MM.1S (cell line): ENCODE measurements around the gene CASP10.

Experiments used
- DNase-seq: peaks from one replicate; pipeline ENCODE4 v3.0.0-alpha.2; 2015
- H2AFZ ChIP-seq: fragments of 300-600 bp; sonication (generic); 2 replicates; pipeline ENCODE4 v1.6.0; 2016; ENCODE audit warnings: antibody characterized with exemption, low read length
- H3F3A ChIP-seq: fragments of 300-600 bp; sonication (generic); 2 replicates; pipeline ENCODE4 v1.6.1; 2016; ENCODE audit warnings: mild to moderate bottlenecking, antibody characterized with exemption, low read length, moderate library complexity, mixed read lengths; ENCODE audit not compliant: insufficient read depth
- H3K27ac ChIP-seq: fragments of 300-600 bp; sonication (generic); 2 replicates; pipeline ENCODE4 v1.5.1; 2016; ENCODE audit warnings: mild to moderate bottlenecking, low read length
- H3K27me3 ChIP-seq: fragments of 300-600 bp; sonication (generic); replicated peaks from 2 replicates; pipeline ENCODE4 v1.6.0; 2016; ENCODE audit warnings: low read length; ENCODE audit not compliant: insufficient read depth
- H3K36me3 ChIP-seq: fragments of 300-600 bp; sonication (generic); replicated peaks from 2 replicates; pipeline ENCODE4 v1.6.1; 2016; ENCODE audit warnings: mild to moderate bottlenecking, low read length, mixed read lengths; ENCODE audit not compliant: insufficient read depth
- H3K4me1 ChIP-seq: fragments of 300-600 bp; sonication (generic); 2 replicates; pipeline ENCODE4 v1.6.1; 2016; ENCODE audit warnings: low read length, mixed read lengths
- H3K4me2 ChIP-seq: fragments of 300-600 bp; sonication (generic); 2 replicates; pipeline ENCODE4 v1.6.0; 2016; ENCODE audit warnings: low read depth, low read length
- H3K4me3 ChIP-seq: fragments of 300-600 bp; sonication (generic); 2 replicates; pipeline ENCODE4 v1.5.1; 2016; ENCODE audit warnings: low read length, mixed read lengths
- H3K79me2 ChIP-seq: fragments of 300-600 bp; sonication (generic); 2 replicates; pipeline ENCODE4 v1.6.1; 2016; ENCODE audit warnings: mixed run types, low read length, mixed read lengths
- H3K9ac ChIP-seq: fragments of 300-600 bp; sonication (generic); 2 replicates; pipeline ENCODE4 v1.6.1; 2016; ENCODE audit warnings: low read length, mixed read lengths
- H3K9me2 ChIP-seq: fragments of 300-600 bp; sonication (generic); replicated peaks from 2 replicates; pipeline ENCODE4 v1.6.1; 2016; ENCODE audit warnings: mild to moderate bottlenecking, low read length, mixed read lengths; ENCODE audit not compliant: insufficient read depth
- H3K9me3 ChIP-seq: fragments of 300-600 bp; sonication (generic); replicated peaks from 2 replicates; pipeline ENCODE4 v1.6.1; 2016; ENCODE audit warnings: mild to moderate bottlenecking, low read length, mixed read lengths; ENCODE audit not compliant: insufficient read depth
- H4K20me1 ChIP-seq: fragments of 300-600 bp; sonication (generic); 2 replicates; pipeline ENCODE4 v1.6.1; 2016; ENCODE audit warnings: mild to moderate bottlenecking, low read length, moderate library complexity, mixed read lengths; ENCODE audit not compliant: insufficient read depth
- EZH2 ChIP-seq: fragments of 300-600 bp; sonication (generic); optimal IDR thresholded peaks from 2 replicates; pipeline ENCODE3; 2017; ENCODE audit warnings: low read depth, mild to moderate bottlenecking, antibody characterized with exemption, low read length, mixed read lengths
- EZH2phosphoT487 ChIP-seq: fragments of 300-600 bp; sonication (generic); IDR thresholded peaks from 2 replicates; pipeline ENCODE4 v1.6.1; 2018; ENCODE audit warnings: antibody characterized with exemption, low read length
- TF ChIP-seq, protein P1 (sequence below): fragments of 300-600 bp; sonication (generic); IDR thresholded peaks from 2 replicates; pipeline ENCODE4 v1.5.1; 2016; ENCODE audit warnings: antibody characterized with exemption, low read length, mixed read lengths

CASP10 gene

DNA sequence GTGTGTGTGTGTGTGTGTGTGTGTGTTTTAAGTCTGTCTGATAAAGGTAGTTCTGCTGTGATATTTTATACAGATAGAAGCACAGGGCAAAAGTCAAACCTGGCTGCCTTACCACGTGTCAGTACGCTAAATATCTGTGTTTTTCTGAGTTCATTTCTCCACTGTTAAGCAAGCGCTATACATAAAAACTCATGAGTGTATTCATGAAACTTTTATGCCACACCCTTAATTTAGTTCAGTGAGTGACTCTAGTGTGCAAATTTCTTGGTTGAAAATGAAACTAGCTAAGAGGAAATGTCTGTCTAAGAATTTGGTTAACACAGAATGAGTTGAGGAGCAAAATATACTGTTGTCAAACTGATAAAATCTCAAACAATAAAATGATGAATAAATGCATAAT lies 11.2 kb downstream of the CASP10 start:
- Histone ChIP-seq H3K9me2 (no peaks in the 10 kb centered on the region), H3K9me3 (no peaks in the 10 kb centered on the region), H3K4me3 (peak overlapping the region; percentile 7; the same call in 1 of the 2 replicates), H4K20me1 (no peaks in the 10 kb centered on the region), H2AFZ (no peak overlapping the region), H3K4me2 (peak overlapping the region; percentile 53), H3K36me3 (peaks cover 20% of the 10 kb centered on the region; the same call in 1 of the 2 replicates), H3K27me3 (no peaks in the 10 kb centered on the region), H3F3A (peaks cover 52% of the 10 kb centered on the region), H3K4me1 (peaks cover 75% of the 10 kb centered on the region), H3K9ac (peak overlapping the region; percentile 11; the same call in 1 of the 2 replicates), H3K79me2 (peaks cover 79% of the 10 kb centered on the region), H3K27ac (peak overlapping the region; percentile 88; the same call in 1 of the 2 replicates)
- TF ChIP-seq EZH2 (no peak), EZH2phosphoT487 (no peak)
- TF ChIP-seq, protein P1, sequence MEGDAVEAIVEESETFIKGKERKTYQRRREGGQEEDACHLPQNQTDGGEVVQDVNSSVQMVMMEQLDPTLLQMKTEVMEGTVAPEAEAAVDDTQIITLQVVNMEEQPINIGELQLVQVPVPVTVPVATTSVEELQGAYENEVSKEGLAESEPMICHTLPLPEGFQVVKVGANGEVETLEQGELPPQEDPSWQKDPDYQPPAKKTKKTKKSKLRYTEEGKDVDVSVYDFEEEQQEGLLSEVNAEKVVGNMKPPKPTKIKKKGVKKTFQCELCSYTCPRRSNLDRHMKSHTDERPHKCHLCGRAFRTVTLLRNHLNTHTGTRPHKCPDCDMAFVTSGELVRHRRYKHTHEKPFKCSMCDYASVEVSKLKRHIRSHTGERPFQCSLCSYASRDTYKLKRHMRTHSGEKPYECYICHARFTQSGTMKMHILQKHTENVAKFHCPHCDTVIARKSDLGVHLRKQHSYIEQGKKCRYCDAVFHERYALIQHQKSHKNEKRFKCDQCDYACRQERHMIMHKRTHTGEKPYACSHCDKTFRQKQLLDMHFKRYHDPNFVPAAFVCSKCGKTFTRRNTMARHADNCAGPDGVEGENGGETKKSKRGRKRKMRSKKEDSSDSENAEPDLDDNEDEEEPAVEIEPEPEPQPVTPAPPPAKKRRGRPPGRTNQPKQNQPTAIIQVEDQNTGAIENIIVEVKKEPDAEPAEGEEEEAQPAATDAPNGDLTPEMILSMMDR = no peak
- DNase-seq = peak; percentile 91

DNA sequence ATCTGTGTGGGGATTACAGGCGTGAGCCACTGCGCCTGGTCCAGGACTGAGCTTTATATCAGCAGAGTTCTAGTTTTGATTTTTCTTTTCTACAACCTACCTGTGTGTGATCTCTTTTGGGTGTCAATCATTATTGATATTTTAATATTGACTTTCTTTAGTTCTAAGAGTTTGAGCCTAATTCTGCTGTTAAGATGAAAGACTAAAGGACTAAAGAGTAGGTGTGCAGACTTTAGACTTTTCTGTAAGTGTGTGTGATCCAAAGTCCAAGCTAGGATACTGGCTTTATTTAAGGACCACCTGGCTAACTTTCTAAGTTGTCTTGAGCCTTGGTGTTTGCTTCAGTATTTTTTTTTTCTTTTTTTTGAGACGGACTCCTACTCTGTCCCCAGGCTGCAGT lies 12.4 kb downstream of the CASP10 start:
- H3K4me2 ChIP-seq = no peak overlapping the region
- no peak for TF ChIP-seq EZH2
- TF ChIP-seq EZH2phosphoT487 = no peak
- TF ChIP-seq, protein P1 = no peak

DNA sequence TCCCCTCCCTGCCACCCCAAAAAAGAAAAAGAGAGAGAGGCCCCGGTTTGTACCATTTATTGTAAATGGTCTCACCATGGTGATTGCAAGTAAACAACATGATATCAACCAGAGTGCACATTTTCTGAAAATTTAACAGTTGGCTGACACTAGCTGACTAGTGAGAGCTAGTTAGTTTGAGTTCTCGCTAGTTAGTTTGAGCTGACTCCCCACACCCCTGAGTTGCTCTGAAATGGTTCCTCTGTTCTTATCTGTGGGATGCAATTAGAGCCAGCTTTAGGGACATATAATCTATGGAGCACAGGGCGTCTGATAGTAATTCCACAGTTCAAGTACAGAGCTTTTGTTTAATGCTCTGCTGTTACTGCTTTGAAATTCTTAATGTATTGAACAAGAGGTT lies 13.1 kb downstream of the CASP10 start:
- no peak overlapping the region for H3K4me2 ChIP-seq
- H3K4me1 ChIP-seq = peaks cover 58% of the 10 kb centered on the region

More for the DNA sequence above, 12.4 kb downstream of the CASP10 start:
- Histone ChIP-seq H4K20me1 (no peaks in the 10 kb centered on the region), H3K27me3 (no peaks in the 10 kb centered on the region), H3K9ac (no peak overlapping the region), H3K36me3 (peaks cover 27% of the 10 kb centered on the region; the same call in 1 of the 2 replicates), H3K27ac (no peak overlapping the region; the same call in 1 of the 2 replicates), H3F3A (peaks cover 39% of the 10 kb centered on the region), H2AFZ (no peak overlapping the region), H3K4me3 (no peak overlapping the region), H3K79me2 (peaks cover 78% of the 10 kb centered on the region), H3K9me2 (no peaks in the 10 kb centered on the region), H3K9me3 (no peaks in the 10 kb centered on the region), H3K4me1 (peaks cover 62% of the 10 kb centered on the region)
- no peak for DNase-seq

More for the DNA sequence above, 13.1 kb downstream of the CASP10 start:
- Histone ChIP-seq H3K9me3 (no peaks in the 10 kb centered on the region), H3K79me2 (peaks cover 80% of the 10 kb centered on the region), H2AFZ (no peak overlapping the region), H3K27me3 (no peaks in the 10 kb centered on the region), H3K27ac (no peak overlapping the region), H3K4me3 (no peak overlapping the region), H3K36me3 (peaks cover 27% of the 10 kb centered on the region; the same call in 1 of the 2 replicates), H3F3A (peaks cover 34% of the 10 kb centered on the region), H3K9ac (no peak overlapping the region), H4K20me1 (no peaks in the 10 kb centered on the region), H3K9me2 (no peaks in the 10 kb centered on the region)
- DNase-seq = no peak
- TF ChIP-seq, protein P1 = no peak
- no peak for TF ChIP-seq EZH2phosphoT487
- no peak for TF ChIP-seq EZH2
